Osteocyte (in vitro differentiated cells): ENCODE results near the gene LRRC27. TPM values are rescaled to one million over a fixed set of nuclear protein-coding genes. Genes with fewer than 3 reads are reported as not detected.

ENCODE experiments used
- DNase-seq: peaks from one replicate; pipeline ENCODE4 v3.0.0; 2021; ENCODE audit warnings: mixed read lengths; ENCODE audit not compliant: unreplicated experiment; ENCODE audit errors: extremely low spot score
- H3K27ac Mint-ChIP-seq: one replicate; pipeline ENCODE4 v1.8.0; 2021; ENCODE audit warnings: mild to moderate bottlenecking, mixed read lengths; ENCODE audit not compliant: unreplicated experiment
- H3K27me3 Mint-ChIP-seq: one replicate; pipeline ENCODE4 v1.8.0; 2021; ENCODE audit warnings: mixed read lengths; ENCODE audit not compliant: unreplicated experiment
- H3K36me3 Mint-ChIP-seq: one replicate; pipeline ENCODE4 v1.8.0; 2021; ENCODE audit warnings: mixed read lengths; ENCODE audit not compliant: unreplicated experiment
- H3K4me1 Mint-ChIP-seq: one replicate; pipeline ENCODE4 v1.8.0; 2021; ENCODE audit warnings: mixed read lengths; ENCODE audit not compliant: unreplicated experiment
- H3K4me3 Mint-ChIP-seq: one replicate; pipeline ENCODE4 v1.8.0; 2021; ENCODE audit warnings: mild to moderate bottlenecking, moderate library complexity, mixed read lengths; ENCODE audit not compliant: unreplicated experiment
- H3K9me3 Mint-ChIP-seq: one replicate; pipeline ENCODE4 v1.8.0; 2021; ENCODE audit warnings: mixed read lengths; ENCODE audit not compliant: unreplicated experiment
- CTCF ChIP-seq: fragments of 200-600 bp; sonication (generic); IDR thresholded peaks from 2 replicates; pipeline ENCODE4 v1.5.0; 2021; ENCODE audit warnings: antibody characterized with exemption, mild to moderate bottlenecking, moderate library complexity
- total RNA-seq: library from RNA; stranded (reverse); gene quantifications from 2 replicates; pipeline ENCODE4 v1.2.1, GENCODE V29; 2021

The LRRC27 gene
- total RNA-seq, 1 donor from 2014 or later = 18.9 TPM

GRCh38 chr10:132382231-132382922, 50.4 kb downstream of the LRRC27 start:
- no peak for DNase-seq
- no peak for TF ChIP-seq CTCF
- no peaks in the 10 kb centered on the region for H3K27me3 Mint-ChIP-seq

GRCh38 chr10:132383101-132383500, 51.1 kb downstream of the LRRC27 start:
- DNase-seq = no peak
- Mint-ChIP-seq H3K4me1 (peaks cover 13% of the 10 kb centered on the region), H3K4me3 (no peak overlapping the region), H3K9me3 (no peaks in the 10 kb centered on the region), H3K36me3 (peaks cover 11% of the 10 kb centered on the region), H3K27ac (no peak overlapping the region), H3K27me3 (no peaks in the 10 kb centered on the region)
- no peak for TF ChIP-seq CTCF

More at GRCh38 chr10:132382231-132382922, 50.4 kb downstream of the LRRC27 start:
- peaks cover 11% of the 10 kb centered on the region for H3K36me3 Mint-ChIP-seq
- H3K4me3 Mint-ChIP-seq = no peak overlapping the region
- H3K9me3 Mint-ChIP-seq = no peaks in the 10 kb centered on the region
- no peak overlapping the region for H3K27ac Mint-ChIP-seq
- peaks cover 8% of the 10 kb centered on the region for H3K4me1 Mint-ChIP-seq

- no peaks in the 10 kb centered on the region for H3K27me3 Mint-ChIP-seq
- H3K4me3 Mint-ChIP-seq = no peak overlapping the region
Observed at GRCh38 chr10:132383751-132384196, 51.8 kb downstream of the LRRC27 start.

GRCh38 chr10:132384618-132385388, 52.8 kb downstream of the LRRC27 start:
- no peaks in the 10 kb centered on the region for H3K27me3 Mint-ChIP-seq
- no peak overlapping the region for H3K27ac Mint-ChIP-seq
- no peaks in the 10 kb centered on the region for H3K36me3 Mint-ChIP-seq
- no peak overlapping the region for H3K4me3 Mint-ChIP-seq
- TF ChIP-seq CTCF = no peak
- H3K4me1 Mint-ChIP-seq = peaks cover 13% of the 10 kb centered on the region
- no peaks in the 10 kb centered on the region for H3K9me3 Mint-ChIP-seq
- no peak for DNase-seq

More at GRCh38 chr10:132383751-132384196, 51.8 kb downstream of the LRRC27 start:
- Mint-ChIP-seq H3K4me1 (peaks cover 13% of the 10 kb centered on the region), H3K36me3 (peaks cover 5% of the 10 kb centered on the region), H3K9me3 (no peaks in the 10 kb centered on the region), H3K27ac (no peak overlapping the region)
- no peak for TF ChIP-seq CTCF
- no peak for DNase-seq

- no peak for TF ChIP-seq CTCF
Observed at GRCh38 chr10:132385389-132385667, 53.3 kb downstream of the LRRC27 start.

More at GRCh38 chr10:132385389-132385667, 53.3 kb downstream of the LRRC27 start:
- Mint-ChIP-seq H3K27ac (no peak overlapping the region), H3K4me1 (peaks cover 15% of the 10 kb centered on the region), H3K4me3 (no peak overlapping the region), H3K27me3 (no peaks in the 10 kb centered on the region), H3K9me3 (no peaks in the 10 kb centered on the region), H3K36me3 (no peaks in the 10 kb centered on the region)
- no peak for DNase-seq
